K562 (cell line): ENCODE results near the gene HIP1R. TPM values are rescaled to one million over a fixed set of nuclear protein-coding genes. Genes with fewer than 3 reads are reported as not detected.
A peak's percentile ranks its signal among the peaks of the same experiment; 100 is the strongest.

ENCODE experiments used
- ATAC-seq: fragments of 200-7000 bp; cut with Tn5 transposase; 3 replicates; pipeline ENCODE4 v1.9.1; 2020; ENCODE audit warnings: moderate library complexity
- BruUV-seq: library from RNA; stranded (reverse); fragments of 400-500 nt; replicated peaks from 2 replicates; lab custom pipeline; 2021; lab: Mats Ljungman, UMichigan
- CTCF ChIA-PET: fragments of 300-600 bp; formaldehyde crosslinking; extraction: SDS; loops from one replicate; lab custom pipeline; 2021; ENCODE audit warnings: low intra/inter-chr PET ratio; lab: Yijun Ruan, JAX
- POLR2A ChIA-PET: fragments of 300-600, 350-650 bp; sonication (Branson Sonifier 250); formaldehyde crosslinking; extraction: SDS; loops from one replicate; lab custom pipeline; 2021; ENCODE audit warnings: antibody characterized with exemption, inconsistent platforms; lab: Yijun Ruan, JAX
- DNase-seq, 4 experiments: peaks; one replicate each; pipeline versions ENCODE4 v3.0.0 to v3.0.0-alpha.2; 2011 to 2018; ENCODE audit warnings: low spot score in 3 of 4, mixed read lengths in 3 of 4; ENCODE audit errors: extremely low read depth in 1 of 4
- FAIRE-seq: peaks from 2 replicates; lab custom pipeline; 2011; peaks lifted over from hg19 to GRCh38; lab: Jason Lieb, UNC
- H2AFZ ChIP-seq: 2 replicates; pipeline ENCODE4 v1.6.0; 2011; ENCODE audit warnings: low read depth, low read length, control low read depth, inconsistent platforms
- H3K27ac ChIP-seq: fragments of 200-600 bp; 3 replicates; pipeline ENCODE4 v1.8.0; 2011; ENCODE audit warnings: low read depth, mild to moderate bottlenecking, control low read depth, inconsistent platforms, low read length, moderate library complexity, mixed read lengths; ENCODE audit errors: extremely low read depth
- H3K27me3 ChIP-seq, 2 experiments: fragments of 300-600 bp in 1 of 2; 2 replicates in 1 of 2; 3 replicates in 1 of 2; pipeline versions ENCODE4 v1.6.0 to v1.8.0; 2011; ENCODE audit warnings: inconsistent platforms in 2 of 2, low read length in 2 of 2, mild to moderate bottlenecking in 1 of 2, mixed read lengths in 1 of 2, moderate library complexity in 1 of 2; ENCODE audit not compliant: control insufficient read depth in 2 of 2, insufficient read depth in 2 of 2
- H3K36me3 ChIP-seq: fragments of 300-600 bp; 3 replicates; pipeline ENCODE4 v1.8.0; 2011; ENCODE audit warnings: mild to moderate bottlenecking, low read length, inconsistent platforms; ENCODE audit not compliant: control insufficient read depth, insufficient read depth
- H3K4me1 ChIP-seq, 2 experiments: fragments of 200-600 bp in 1 of 2; replicated peaks in 1 of 2; 2 replicates in 1 of 2; 3 replicates in 1 of 2; pipeline versions ENCODE4 v1.5.1 to v1.8.0; 2011; ENCODE audit warnings: inconsistent platforms in 2 of 2, low read length in 2 of 2, mild to moderate bottlenecking in 1 of 2, mixed read lengths in 1 of 2, moderate library complexity in 1 of 2; ENCODE audit not compliant: control insufficient read depth in 2 of 2, insufficient read depth in 2 of 2
- H3K4me2 ChIP-seq: 2 replicates; pipeline ENCODE4 v1.6.1; 2011; ENCODE audit warnings: low read length, control low read depth, inconsistent platforms, mixed read lengths; ENCODE audit not compliant: insufficient read depth
- H3K4me3 ChIP-seq: fragments of 200-600 bp; sonication (generic), shearing (Covaris generic); 2 replicates; pipeline ENCODE4 v1.5.1; 2016; ENCODE audit warnings: control low read depth, inconsistent platforms
- H3K79me2 ChIP-seq: fragments of 200-600 bp; 3 replicates; pipeline ENCODE4 v1.8.0; 2011; ENCODE audit warnings: low read length, inconsistent platforms; ENCODE audit not compliant: control insufficient read depth, insufficient read depth
- H3K9ac ChIP-seq, 2 experiments: 2 replicates each; pipeline versions ENCODE4 v1.6.0 to v1.6.1; 2011; ENCODE audit warnings: low read depth in 2 of 2, low read length in 2 of 2, control low read depth in 1 of 2, inconsistent platforms in 1 of 2, mild to moderate bottlenecking in 1 of 2, mixed read lengths in 1 of 2; ENCODE audit not compliant: insufficient read depth in 1 of 2
- H3K9me1 ChIP-seq: one replicate; pipeline ENCODE4 v1.6.0; 2011; ENCODE audit warnings: inconsistent platforms, mild to moderate bottlenecking, low read length, moderate library complexity; ENCODE audit not compliant: control insufficient read depth, insufficient read depth
- H3K9me3 ChIP-seq: replicated peaks from 2 replicates; pipeline ENCODE4 v1.5.1; 2011; ENCODE audit warnings: low read depth, low read length, inconsistent platforms; ENCODE audit not compliant: control insufficient read depth, insufficient read depth
- H4K20me1 ChIP-seq: replicated peaks from 2 replicates; pipeline ENCODE4 v1.6.1; 2011; ENCODE audit warnings: low read length, inconsistent platforms, mixed read lengths; ENCODE audit not compliant: control insufficient read depth, insufficient read depth
- BHLHE40 ChIP-seq: IDR thresholded peaks from 2 replicates; pipeline ENCODE4 v1.6.1; 2011; ENCODE audit warnings: low read length, improper control_type of control experiment
- FOXA3 ChIP-seq, 2 experiments: fragments of 450-650 bp in 1 of 2; sonication (generic) in 1 of 2; formaldehyde crosslinking; IDR thresholded peaks in 1 of 2; conservative IDR thresholded peaks in 1 of 2; 2 replicates each; pipeline versions ENCODE4 v1.4.0 to v1.8.0; 2020 to 2022; ENCODE audit warnings: mild to moderate bottlenecking in 2 of 2, missing genetic modification reagents in 1 of 2
- FUS ChIP-seq: fragments of 200-400 bp; formaldehyde crosslinking; optimal IDR thresholded peaks from 2 replicates; pipeline ENCODE3; 2017; ENCODE audit warnings: low read depth, low read length
- HOMEZ ChIP-seq: fragments of 250-450 bp; sonication (Bioruptor Pico); IDR thresholded peaks from 2 replicates; pipeline ENCODE4 v1.4.0; 2020; ENCODE audit warnings: mild to moderate bottlenecking, moderate library complexity
- MED1 ChIP-seq: sonication (generic); formaldehyde crosslinking; IDR thresholded peaks from 2 replicates; pipeline ENCODE4 v1.8.1; 2023; ENCODE audit warnings: missing genetic modification reagents, borderline replicate concordance
- NEUROD1 ChIP-seq: fragments of 150-350 bp; IDR thresholded peaks from 2 replicates; pipeline ENCODE4 v1.6.1; 2014; ENCODE audit warnings: borderline replicate concordance, low read length, low read depth; ENCODE audit not compliant: partially characterized antibody
- PHTF2 ChIP-seq: fragments of 250-450 bp; sonication (Bioruptor Pico); IDR thresholded peaks from 2 replicates; pipeline ENCODE4 v1.5.0; 2021; ENCODE audit warnings: mild to moderate bottlenecking
- SIN3A ChIP-seq, 2 experiments: fragments of 150-350 bp in 1 of 2; IDR thresholded peaks; 2 replicates each; pipeline ENCODE4 v1.6.1; 2011 to 2016; ENCODE audit warnings: borderline replicate concordance in 2 of 2, low read depth in 2 of 2, low read length in 2 of 2, mild to moderate bottlenecking in 2 of 2, moderate library complexity in 2 of 2; ENCODE audit not compliant: control insufficient read depth in 1 of 2
- TAF7 ChIP-seq: fragments of 450-650 bp; IDR thresholded peaks from 2 replicates; pipeline ENCODE4 v1.6.1; 2016; ENCODE audit warnings: missing genetic modification characterization, missing compliant biosample characterization
- WGBS: fragments of 100-300 bp; shearing (Covaris generic); methylation state at CpG from one replicate; pipeline ENCODE4 v1.1.6; 2016; ENCODE audit warnings: low coverage, mixed read lengths; ENCODE audit not compliant: insufficient coverage; ENCODE audit errors: missing lambda C conversion rate; 5-methylcytosine and 5-hydroxymethylcytosine counted together
- in situ Hi-C: fragments of 300-500 bp; cut with MboI; formaldehyde crosslinking; loops from 4 replicates; pipeline ENCODE4 v1.15.0; 2018; ENCODE audit warnings: inconsistent platforms, mixed read lengths
- intact Hi-C: fragments of 100-400 bp; cut with micrococcal nuclease; formaldehyde crosslinking; loops from 2 replicates; pipeline ENCODE4 v1.14.2; 2022
- polyA plus RNA-seq, 8 experiments: library from polyadenylated mRNA; depleted of rRNA in 4 of 8; stranded (reverse) in 5 of 8; unstranded in 3 of 8; fragments of >200 nt; fragmentation: Nextera tagmentation in 2 of 8; fragmentation: Illumina TruSeq in 1 of 8; extraction: Ambion mirVana in 2 of 8; extraction: Trizol in 1 of 8; gene quantifications; 2 replicates each; pipeline versions ENCODE4 v1.2.1 to v1.2.3, GENCODE V29; 2011 to 2014; ENCODE audit warnings: inconsistent platforms in 1 of 8, missing spikeins in 1 of 8
- total RNA-seq, 7 experiments: library from RNA; depleted of rRNA in 6 of 7; stranded (reverse); fragments of >200 nt in 6 of 7; fragmentation: Illumina TruSeq in 2 of 7; extraction: Trizol in 2 of 7; gene quantifications; 2 replicates each; pipeline versions ENCODE4 v1.2.1 to v1.2.3, GENCODE V29; 2011 to 2021; ENCODE audit warnings: low replicate concordance in 1 of 7

The HIP1R gene
- total and polyA plus RNA-seq, 9 of the 15 experiments (the other 6 are each of a cell fraction or from before 2014, with no cell fraction given), result 0.15 to 31.0 (median 14.2) TPM

GRCh38 chr12:122886161-122886560, 50.9 kb downstream of the HIP1R start:
- H3K27ac ChIP-seq, result peak overlapping the region; percentile 79

More at GRCh38 chr12:122886161-122886560, 50.9 kb downstream of the HIP1R start:
- peak; percentile 4 for ATAC-seq
- POLR2A ChIA-PET, result interaction anchor here (1.0 to 1.6 kb wide), 3 partner anchors 8 to 26 kb away, joined by 3 to 6 read pairs (median 5); no protein-coding TSS in a partner anchor
- Histone ChIP-seq H3K4me3 (no peak overlapping the region), H3K4me1 (peaks cover 34 to 60% of the 10 kb centered on the region in 2 experiments), H2AFZ (no peak overlapping the region), H3K9ac (peak overlapping the region; percentile 7 to 65; a peak in 3 of 4 replicates), H3K4me2 (peak overlapping the region; percentile 69), H3K79me2 (peaks cover 96% of the 10 kb centered on the region)
- CTCF ChIA-PET, result no interaction called here
- intact Hi-C loops (loop anchor here (10.0 kb wide), 1 partner anchor 349 kb away; the partner anchor contains the start of genes MPHOSPH9 and MTRFR), in situ Hi-C loops (no loop called here)
- FAIRE-seq, result peak; percentile 23
- TF ChIP-seq FUS (no peak), MED1 (CRISPR knock-in tag) (no peak), SIN3A (IDR thresholded peaks at IDR 0.05; ENCODE audit: borderline replicate concordance in 2 of 2, control insufficient read depth in 1 of 2, low read depth in 2 of 2, low read length in 2 of 2) (no peak), PHTF2 (CRISPR knock-in tag) (no peak), FOXA3 (CRISPR knock-in tag; conservative IDR thresholded peaks at IDR 0.05 in 1 of 2, IDR thresholded peaks at IDR 0.05 in 1 of 2) (no peak), HOMEZ (CRISPR knock-in tag) (no peak), TAF7 (no peak), NEUROD1 (no peak), BHLHE40 (no peak)
- TF ChIP-seq, all 486 proteins: peak for 0
- H3K9me3 ChIP-seq, result no peaks in the 10 kb centered on the region
- BruUV-seq, result no TSS peak
- peaks cover 47% of the 10 kb centered on the region for H4K20me1 ChIP-seq
- no peak for DNase-seq
- H3K27me3 ChIP-seq, result no peaks in the 10 kb centered on the region
- WGBS, result 38% methylated on average over 8 of the region's 8 CpGs
- H3K36me3 ChIP-seq, result peaks cover 16% of the 10 kb centered on the region; the same call in 1 of the 3 replicates
- no peaks in the 10 kb centered on the region for H3K9me1 ChIP-seq
